Measurements from ENCODE around the gene WDR18. TPM values are rescaled to one million over a fixed set of nuclear protein-coding genes. Genes with fewer than 3 reads are reported as not detected.

The WDR18 gene
- total RNA-seq, 1 experiment from 2014 or later, result 124 TPM

DNA sequence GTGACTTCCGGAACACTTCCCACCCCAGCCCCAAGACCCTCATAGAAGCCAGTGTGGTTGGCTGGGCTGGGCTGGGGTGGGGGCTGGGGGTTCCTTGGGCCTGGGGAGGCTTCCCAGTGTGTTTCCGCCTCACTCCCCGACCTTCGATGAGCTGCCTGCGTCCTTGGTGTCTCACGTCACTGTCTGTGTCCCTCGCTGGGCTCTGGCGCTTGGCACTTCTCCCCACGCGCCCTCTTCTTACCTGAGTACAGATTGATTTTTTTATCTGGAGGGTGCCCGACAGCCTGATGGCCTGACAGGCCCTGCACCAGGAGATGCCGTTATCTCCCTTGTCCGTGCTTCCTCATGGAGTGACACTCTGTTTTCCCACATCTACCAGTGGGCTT, 8.5 kb downstream of the WDR18 start:
- RAD21 ChIA-PET (ENCODE audit: low non-redundant PET in 1 of 2, low total read pairs in 2 of 2, uncharacterized antibody in 2 of 2, unreplicated experiment in 2 of 2), result no interaction called here
- no peak overlapping the region; the same call in 1 of the 2 replicates for H3K27ac ChIP-seq (ENCODE audit: low read depth, low read length)
- H3K9ac ChIP-seq (ENCODE audit: low read length), result no peak overlapping the region

More for the DNA sequence above, 8.5 kb downstream of the WDR18 start:
- no TSS peak for BruUV-seq (replicated peaks)
- Histone ChIP-seq H2AFZ (ENCODE audit: low read depth, low read length, poor library complexity, severe bottlenecking) (no peak overlapping the region), H3K36me3 (ENCODE audit: control insufficient read depth in 1 of 2, insufficient read depth in 2 of 2, low read length in 2 of 2) (peaks cover 7 to 53% of the 10 kb centered on the region in 2 experiments; a peak in 3 of 4 replicates), H3K4me2 (ENCODE audit: low read length) (no peak overlapping the region), H4K20me1 (ENCODE audit: insufficient read depth) (peaks cover 6% of the 10 kb centered on the region; the same call in 1 of the 2 replicates), H3K4me3 (replicated peaks in 1 of 2; ENCODE audit: low read depth in 1 of 2, low read length in 2 of 2) (no peak overlapping the region), H3K9me3 (ENCODE audit: control insufficient read depth in 1 of 2, insufficient read depth in 1 of 2, low read depth in 1 of 2, low read length in 2 of 2) (no peaks in the 10 kb centered on the region), H3K27me3 (ENCODE audit: insufficient read depth, low read length) (no peaks in the 10 kb centered on the region), H3K79me2 (ENCODE audit: insufficient read depth, low read length) (no peaks in the 10 kb centered on the region; the same call in 1 of the 2 replicates), H3K4me1 (ENCODE audit: control insufficient read depth in 1 of 2, insufficient read depth in 2 of 2, low read length in 2 of 2) (peaks cover 7 to 29% of the 10 kb centered on the region in 2 experiments), H3K9me2 (ENCODE audit: insufficient read depth) (no peaks in the 10 kb centered on the region)
- TF ChIP-seq CEBPB (IDR thresholded peaks at IDR 0.05; ENCODE audit: low read depth) (no peak), SP1 (IDR thresholded peaks at IDR 0.05; ENCODE audit: low read depth) (no peak), ELF1 (IDR thresholded peaks at IDR 0.05; ENCODE audit: borderline replicate concordance, low read depth) (no peak), EZH2phosphoT487 (IDR thresholded peaks at IDR 0.05; ENCODE audit: borderline replicate concordance) (no peak), JUND (IDR thresholded peaks at IDR 0.05) (no peak), TCF7L2 (IDR thresholded peaks at IDR 0.05; ENCODE audit: borderline replicate concordance, extremely low read depth, insufficient read depth, insufficient read length) (no peak), POLR2A (IDR thresholded peaks at IDR 0.05; ENCODE audit: borderline replicate concordance, extremely low read depth, insufficient read depth, insufficient read length) (no peak)
- TF ChIP-seq, protein P1, sequence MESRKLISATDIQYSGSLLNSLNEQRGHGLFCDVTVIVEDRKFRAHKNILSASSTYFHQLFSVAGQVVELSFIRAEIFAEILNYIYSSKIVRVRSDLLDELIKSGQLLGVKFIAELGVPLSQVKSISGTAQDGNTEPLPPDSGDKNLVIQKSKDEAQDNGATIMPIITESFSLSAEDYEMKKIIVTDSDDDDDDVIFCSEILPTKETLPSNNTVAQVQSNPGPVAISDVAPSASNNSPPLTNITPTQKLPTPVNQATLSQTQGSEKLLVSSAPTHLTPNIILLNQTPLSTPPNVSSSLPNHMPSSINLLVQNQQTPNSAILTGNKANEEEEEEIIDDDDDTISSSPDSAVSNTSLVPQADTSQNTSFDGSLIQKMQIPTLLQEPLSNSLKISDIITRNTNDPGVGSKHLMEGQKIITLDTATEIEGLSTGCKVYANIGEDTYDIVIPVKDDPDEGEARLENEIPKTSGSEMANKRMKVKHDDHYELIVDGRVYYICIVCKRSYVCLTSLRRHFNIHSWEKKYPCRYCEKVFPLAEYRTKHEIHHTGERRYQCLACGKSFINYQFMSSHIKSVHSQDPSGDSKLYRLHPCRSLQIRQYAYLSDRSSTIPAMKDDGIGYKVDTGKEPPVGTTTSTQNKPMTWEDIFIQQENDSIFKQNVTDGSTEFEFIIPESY (IDR thresholded peaks at IDR 0.05; ENCODE audit: extremely low read depth, insufficient replicate concordance, low read length), result no peak
- TF ChIP-seq, protein P2, sequence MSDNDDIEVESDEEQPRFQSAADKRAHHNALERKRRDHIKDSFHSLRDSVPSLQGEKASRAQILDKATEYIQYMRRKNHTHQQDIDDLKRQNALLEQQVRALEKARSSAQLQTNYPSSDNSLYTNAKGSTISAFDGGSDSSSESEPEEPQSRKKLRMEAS (IDR thresholded peaks at IDR 0.05), result no peak
- TF ChIP-seq, protein P3, sequence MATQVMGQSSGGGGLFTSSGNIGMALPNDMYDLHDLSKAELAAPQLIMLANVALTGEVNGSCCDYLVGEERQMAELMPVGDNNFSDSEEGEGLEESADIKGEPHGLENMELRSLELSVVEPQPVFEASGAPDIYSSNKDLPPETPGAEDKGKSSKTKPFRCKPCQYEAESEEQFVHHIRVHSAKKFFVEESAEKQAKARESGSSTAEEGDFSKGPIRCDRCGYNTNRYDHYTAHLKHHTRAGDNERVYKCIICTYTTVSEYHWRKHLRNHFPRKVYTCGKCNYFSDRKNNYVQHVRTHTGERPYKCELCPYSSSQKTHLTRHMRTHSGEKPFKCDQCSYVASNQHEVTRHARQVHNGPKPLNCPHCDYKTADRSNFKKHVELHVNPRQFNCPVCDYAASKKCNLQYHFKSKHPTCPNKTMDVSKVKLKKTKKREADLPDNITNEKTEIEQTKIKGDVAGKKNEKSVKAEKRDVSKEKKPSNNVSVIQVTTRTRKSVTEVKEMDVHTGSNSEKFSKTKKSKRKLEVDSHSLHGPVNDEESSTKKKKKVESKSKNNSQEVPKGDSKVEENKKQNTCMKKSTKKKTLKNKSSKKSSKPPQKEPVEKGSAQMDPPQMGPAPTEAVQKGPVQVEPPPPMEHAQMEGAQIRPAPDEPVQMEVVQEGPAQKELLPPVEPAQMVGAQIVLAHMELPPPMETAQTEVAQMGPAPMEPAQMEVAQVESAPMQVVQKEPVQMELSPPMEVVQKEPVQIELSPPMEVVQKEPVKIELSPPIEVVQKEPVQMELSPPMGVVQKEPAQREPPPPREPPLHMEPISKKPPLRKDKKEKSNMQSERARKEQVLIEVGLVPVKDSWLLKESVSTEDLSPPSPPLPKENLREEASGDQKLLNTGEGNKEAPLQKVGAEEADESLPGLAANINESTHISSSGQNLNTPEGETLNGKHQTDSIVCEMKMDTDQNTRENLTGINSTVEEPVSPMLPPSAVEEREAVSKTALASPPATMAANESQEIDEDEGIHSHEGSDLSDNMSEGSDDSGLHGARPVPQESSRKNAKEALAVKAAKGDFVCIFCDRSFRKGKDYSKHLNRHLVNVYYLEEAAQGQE (IDR thresholded peaks at IDR 0.05; ENCODE audit: low read depth), result no peak
- DNase-seq (ENCODE audit: low read depth, low spot score) (no peak), ATAC-seq (no peak)
- POLR2A ChIA-PET, result no interaction called here
- intact Hi-C loops (cut with micrococcal nuclease), result no loop called here
- CTCF ChIA-PET, result no interaction called here

Measured in HCT116 (cell line).